ENCODE results near the gene CDH15. TPM values are rescaled to one million over a fixed set of nuclear protein-coding genes. Genes with fewer than 3 reads are reported as not detected.

The CDH15 gene
- total RNA-seq, 1 experiment from 2014 or later, result not detected

GRCh38 chr16:89160977-89161701, 10.4 kb upstream of the CDH15 start:
- no peaks in the 10 kb centered on the region for H3K4me1 Mint-ChIP-seq (ENCODE audit: low read depth, unreplicated experiment)
- CTCF ChIA-PET, result no interaction called here
- peaks cover 40% of the 10 kb centered on the region for H3K27me3 Mint-ChIP-seq (ENCODE audit: unreplicated experiment)
- no TSS peak for BruUV-seq (replicated peaks)
- TF ChIP-seq CTCF (IDR thresholded peaks at IDR 0.05; ENCODE audit: unreplicated experiment), result no peak
- intact Hi-C loops (cut with micrococcal nuclease; ENCODE audit: unreplicated experiment), result no loop called here
- peaks cover 10% of the 10 kb centered on the region for H3K36me3 Mint-ChIP-seq (ENCODE audit: insufficient read depth, unreplicated experiment)
- no peaks in the 10 kb centered on the region for H3K9me3 Mint-ChIP-seq (ENCODE audit: low read depth, unreplicated experiment)
- no peak overlapping the region for H3K27ac Mint-ChIP-seq (ENCODE audit: unreplicated experiment)
- H3K4me3 Mint-ChIP-seq (ENCODE audit: low read depth, unreplicated experiment), result no peak overlapping the region
- no peak for DNase-seq

- Mint-ChIP-seq H3K27me3 (ENCODE audit: unreplicated experiment) (peaks cover 40% of the 10 kb centered on the region), H3K4me1 (ENCODE audit: low read depth, unreplicated experiment) (no peaks in the 10 kb centered on the region), H3K27ac (ENCODE audit: unreplicated experiment) (no peak overlapping the region), H3K36me3 (ENCODE audit: insufficient read depth, unreplicated experiment) (peaks cover under 1% of the 10 kb centered on the region), H3K9me3 (ENCODE audit: low read depth, unreplicated experiment) (no peaks in the 10 kb centered on the region), H3K4me3 (ENCODE audit: low read depth, unreplicated experiment) (no peak overlapping the region)
- DNase-seq, result no peak
- intact Hi-C loops (cut with micrococcal nuclease; ENCODE audit: unreplicated experiment), result no loop called here
- no peak for TF ChIP-seq CTCF (IDR thresholded peaks at IDR 0.05; ENCODE audit: unreplicated experiment)
- no TSS peak for BruUV-seq (replicated peaks)
- CTCF ChIA-PET, result interaction anchor here (0.6 kb wide), 1 partner anchor 31 kb away, joined by 3 read pairs; no protein-coding TSS in a partner anchor
Observed at GRCh38 chr16:89161763-89162713, 9.5 kb upstream of the CDH15 start.

DNA sequence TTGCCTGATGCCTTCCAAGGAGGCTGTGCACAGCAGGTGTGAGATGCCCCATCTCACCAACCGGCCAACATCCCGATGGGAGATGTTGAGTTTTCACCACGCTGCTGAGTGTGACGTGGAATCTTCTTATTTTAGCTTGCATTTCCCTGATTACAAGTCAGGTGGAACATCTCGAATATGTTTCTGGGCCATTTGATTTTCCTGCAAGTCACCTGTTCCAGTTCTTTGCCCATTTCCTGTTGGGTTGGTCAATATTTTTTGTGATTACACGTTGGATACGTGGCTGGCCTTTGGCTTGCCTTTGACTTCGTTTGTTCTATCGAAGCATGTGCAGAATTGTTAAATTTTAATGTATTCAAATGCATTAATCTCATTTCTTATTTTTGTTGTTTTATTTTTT, 8.3 kb upstream of the CDH15 start:
- no peaks in the 10 kb centered on the region for H3K36me3 Mint-ChIP-seq (ENCODE audit: insufficient read depth, unreplicated experiment)
- H3K9me3 Mint-ChIP-seq (ENCODE audit: low read depth, unreplicated experiment), result no peaks in the 10 kb centered on the region
- BruUV-seq (replicated peaks), result no TSS peak
- peaks cover 43% of the 10 kb centered on the region for H3K27me3 Mint-ChIP-seq (ENCODE audit: unreplicated experiment)
- no peak overlapping the region for H3K27ac Mint-ChIP-seq (ENCODE audit: unreplicated experiment)
- CTCF ChIA-PET, result no interaction called here
- intact Hi-C loops (cut with micrococcal nuclease; ENCODE audit: unreplicated experiment), result no loop called here
- DNase-seq, result no peak
- no peak for TF ChIP-seq CTCF (IDR thresholded peaks at IDR 0.05; ENCODE audit: unreplicated experiment)
- no peak overlapping the region for H3K4me3 Mint-ChIP-seq (ENCODE audit: low read depth, unreplicated experiment)
- H3K4me1 Mint-ChIP-seq (ENCODE audit: low read depth, unreplicated experiment), result no peaks in the 10 kb centered on the region

DNA sequence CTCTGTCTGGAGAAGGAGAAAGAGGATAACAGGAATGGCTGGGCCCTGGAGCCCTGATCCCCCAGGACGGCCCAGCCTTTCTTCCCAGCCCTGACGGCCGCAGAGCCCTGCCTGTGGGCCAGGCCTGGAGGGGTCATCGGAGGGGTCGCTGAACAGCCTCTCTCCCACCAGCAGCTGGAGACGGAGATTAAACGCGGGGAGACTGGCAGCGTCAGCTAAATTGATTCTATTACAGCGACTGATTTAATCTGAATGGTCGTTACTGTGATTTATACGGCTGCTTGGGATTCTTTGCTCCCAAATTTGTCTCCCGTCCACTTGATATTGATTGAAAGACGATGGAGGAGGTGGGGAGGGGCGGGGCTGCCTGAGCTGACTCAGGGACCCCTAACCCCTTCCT, 7.1 kb upstream of the CDH15 start:
- no TSS peak for BruUV-seq (replicated peaks)
- H3K9me3 Mint-ChIP-seq (ENCODE audit: low read depth, unreplicated experiment), result no peaks in the 10 kb centered on the region
- intact Hi-C loops (cut with micrococcal nuclease; ENCODE audit: unreplicated experiment), result no loop called here
- H3K27me3 Mint-ChIP-seq (ENCODE audit: unreplicated experiment), result peaks cover 54% of the 10 kb centered on the region
- CTCF ChIA-PET, result interaction anchor here (0.8 kb wide), 1 partner anchor 353 kb away, joined by 3 read pairs; the partner anchor contains the start of gene APRT
- H3K4me3 Mint-ChIP-seq (ENCODE audit: low read depth, unreplicated experiment), result no peak overlapping the region
- H3K36me3 Mint-ChIP-seq (ENCODE audit: insufficient read depth, unreplicated experiment), result no peaks in the 10 kb centered on the region
- no peaks in the 10 kb centered on the region for H3K4me1 Mint-ChIP-seq (ENCODE audit: low read depth, unreplicated experiment)
- TF ChIP-seq CTCF (IDR thresholded peaks at IDR 0.05; ENCODE audit: unreplicated experiment), result no peak
- no peak for DNase-seq
- no peak overlapping the region for H3K27ac Mint-ChIP-seq (ENCODE audit: unreplicated experiment)
